HL-60 (cell line): ENCODE data around the gene TEKT2.
A peak's percentile ranks its signal among the peaks of the same experiment; 100 is the strongest.

Experiments
- DNase-seq, 2 experiments: peaks; one replicate each; pipeline ENCODE4 v3.0.0-alpha.2; 2010 to 2020; ENCODE audit warnings: low read depth in 1 of 2, low spot score in 1 of 2
- H3K27ac ChIP-seq: fragments of 250-450 bp; sonication (Bioruptor Pico); replicated peaks from 2 replicates; pipeline ENCODE4 v1.5.1; 2020; ENCODE audit warnings: mild to moderate bottlenecking, moderate library complexity
- H3K27me3 ChIP-seq: fragments of 250-450 bp; sonication (Bioruptor Pico); 2 replicates; pipeline ENCODE4 v1.5.1; 2021; ENCODE audit warnings: mild to moderate bottlenecking, moderate library complexity; ENCODE audit not compliant: insufficient read depth, poor library complexity, severe bottlenecking
- H3K4me3 ChIP-seq: replicated peaks from 2 replicates; pipeline ENCODE4 v1.5.1; 2011; ENCODE audit warnings: mild to moderate bottlenecking, control low read depth, low read length; ENCODE audit not compliant: insufficient read depth
- GABPA ChIP-seq: IDR thresholded peaks from 2 replicates; pipeline ENCODE4 v1.6.1; 2012; ENCODE audit warnings: low read depth
- POLR2AphosphoS5 ChIP-seq: IDR thresholded peaks from 2 replicates; pipeline ENCODE4 v1.6.1; 2012; ENCODE audit warnings: low read depth
- REST ChIP-seq: IDR thresholded peaks from 2 replicates; pipeline ENCODE4 v1.6.1; 2012; ENCODE audit warnings: low read depth; ENCODE audit not compliant: insufficient replicate concordance
- SPI1 ChIP-seq: IDR thresholded peaks from 2 replicates; pipeline ENCODE4 v1.6.1; 2012; ENCODE audit warnings: low read depth, mild to moderate bottlenecking, borderline replicate concordance
- TF ChIP-seq, protein P1 (sequence below): IDR thresholded peaks from one replicate; pipeline ENCODE4 v1.5.1; 2011; ENCODE audit warnings: low read length, control low read depth, inconsistent platforms; ENCODE audit not compliant: insufficient read depth

The TEKT2 gene

GRCh38 chr1:36119456-36119855 lies 35.6 kb downstream of the TEKT2 start:
- Histone ChIP-seq H3K27ac (no peak overlapping the region), H3K4me3 (no peak overlapping the region), H3K27me3 (peaks cover 7% of the 10 kb centered on the region)
- TF ChIP-seq GABPA (no peak), REST (no peak), POLR2AphosphoS5 (no peak), SPI1 (no peak)
- TF ChIP-seq, protein P1, sequence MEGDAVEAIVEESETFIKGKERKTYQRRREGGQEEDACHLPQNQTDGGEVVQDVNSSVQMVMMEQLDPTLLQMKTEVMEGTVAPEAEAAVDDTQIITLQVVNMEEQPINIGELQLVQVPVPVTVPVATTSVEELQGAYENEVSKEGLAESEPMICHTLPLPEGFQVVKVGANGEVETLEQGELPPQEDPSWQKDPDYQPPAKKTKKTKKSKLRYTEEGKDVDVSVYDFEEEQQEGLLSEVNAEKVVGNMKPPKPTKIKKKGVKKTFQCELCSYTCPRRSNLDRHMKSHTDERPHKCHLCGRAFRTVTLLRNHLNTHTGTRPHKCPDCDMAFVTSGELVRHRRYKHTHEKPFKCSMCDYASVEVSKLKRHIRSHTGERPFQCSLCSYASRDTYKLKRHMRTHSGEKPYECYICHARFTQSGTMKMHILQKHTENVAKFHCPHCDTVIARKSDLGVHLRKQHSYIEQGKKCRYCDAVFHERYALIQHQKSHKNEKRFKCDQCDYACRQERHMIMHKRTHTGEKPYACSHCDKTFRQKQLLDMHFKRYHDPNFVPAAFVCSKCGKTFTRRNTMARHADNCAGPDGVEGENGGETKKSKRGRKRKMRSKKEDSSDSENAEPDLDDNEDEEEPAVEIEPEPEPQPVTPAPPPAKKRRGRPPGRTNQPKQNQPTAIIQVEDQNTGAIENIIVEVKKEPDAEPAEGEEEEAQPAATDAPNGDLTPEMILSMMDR, result no peak
- DNase-seq, result no peak

DNA sequence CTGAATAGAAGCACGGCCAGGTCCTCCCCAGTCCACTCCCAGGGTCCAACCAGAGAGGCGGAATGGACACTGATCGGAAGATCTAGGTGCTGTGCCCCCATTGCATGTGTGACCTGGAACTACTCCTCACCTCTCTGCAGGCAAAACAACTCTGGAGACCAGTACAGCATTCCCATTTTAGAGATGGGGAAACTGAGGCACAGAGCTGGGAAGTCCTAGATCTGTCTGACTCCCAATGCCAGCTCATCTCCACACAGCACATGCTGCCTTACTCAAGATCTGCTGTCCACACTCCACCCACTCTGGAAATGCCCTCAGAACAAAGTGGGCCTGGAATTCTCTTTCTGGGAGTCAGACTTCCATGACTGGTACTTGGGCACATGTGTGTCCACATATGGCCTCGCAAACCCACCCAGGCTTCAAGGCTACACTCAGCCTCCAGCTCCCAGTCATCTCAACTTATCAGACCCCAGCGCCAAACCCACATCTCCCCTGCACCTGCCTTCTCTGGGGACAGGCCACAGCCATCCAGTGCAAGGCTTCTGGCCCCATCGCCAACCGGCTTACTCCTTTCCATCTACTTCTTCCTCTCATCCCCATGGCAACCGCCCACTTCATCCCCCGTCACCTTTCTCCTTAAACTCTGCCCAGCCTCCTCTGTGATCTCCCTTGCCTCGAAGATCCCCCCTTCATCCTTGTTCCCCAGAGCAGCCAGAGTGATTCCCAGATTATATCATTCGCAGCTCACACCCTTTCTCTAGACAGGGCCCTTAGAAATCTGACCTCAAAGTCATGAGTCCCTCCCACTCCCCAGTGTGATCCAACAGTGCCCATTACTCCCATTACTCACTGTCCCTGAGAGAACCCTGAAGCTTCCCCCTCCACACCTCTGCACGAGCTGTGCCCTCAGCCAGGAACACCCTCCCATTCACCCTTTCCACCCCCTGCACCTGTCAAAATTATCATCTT lies 38.5 kb downstream of the TEKT2 start:
- Histone ChIP-seq H3K4me3 (no peak overlapping the region), H3K27me3 (peaks cover 19% of the 10 kb centered on the region), H3K27ac (no peak overlapping the region)
- TF ChIP-seq, protein P1, result no peak
- no peak for TF ChIP-seq GABPA
- TF ChIP-seq REST, result no peak
- TF ChIP-seq SPI1, result no peak
- no peak for TF ChIP-seq POLR2AphosphoS5
- DNase-seq, result no peak

- H3K27ac ChIP-seq, result no peak overlapping the region
- H3K27me3 ChIP-seq, result peaks cover 19% of the 10 kb centered on the region
- TF ChIP-seq REST, result no peak
- no peak for TF ChIP-seq POLR2AphosphoS5
- TF ChIP-seq, protein P1, result no peak
- no peak for TF ChIP-seq SPI1
- TF ChIP-seq GABPA, result no peak
- peak in 1 of 2 experiments; percentile 51 for DNase-seq
- no peak overlapping the region for H3K4me3 ChIP-seq
Measured at GRCh38 chr1:36123356-36123755, 39.5 kb downstream of the TEKT2 start.
